SU-DHL-6 (cell line): ENCODE results near the gene GALNT17.

Source experiments
- H2AFZ ChIP-seq: fragments of 200-600 bp; sonication (generic); 2 replicates; pipeline ENCODE4 v1.6.1; 2014; ENCODE audit warnings: low read depth, mild to moderate bottlenecking, moderate library complexity, mixed read lengths, antibody characterized with exemption, low read length; ENCODE audit not compliant: severe bottlenecking
- H3F3A ChIP-seq: fragments of 200-600 bp; shearing (Covaris generic); 2 replicates; pipeline ENCODE4 v1.6.0; 2016; ENCODE audit warnings: antibody characterized with exemption, mild to moderate bottlenecking; ENCODE audit not compliant: insufficient read depth
- H3K27ac ChIP-seq: fragments of 200-600 bp; sonication (generic); 2 replicates; pipeline ENCODE4 v1.5.1; 2016; ENCODE audit warnings: low read depth, mild to moderate bottlenecking, low read length, moderate library complexity, mixed read lengths
- H3K27me3 ChIP-seq: fragments of 200-600 bp; sonication (generic), shearing (Covaris generic); 2 replicates; pipeline ENCODE4 v1.6.0; 2014; ENCODE audit warnings: mild to moderate bottlenecking, low read length
- H3K36me3 ChIP-seq: fragments of 200-600 bp; sonication (generic); 2 replicates; pipeline ENCODE4 v1.6.1; 2014; ENCODE audit warnings: mild to moderate bottlenecking, low read length, mixed read lengths
- H3K4me2 ChIP-seq: fragments of 300-600, 200-600 bp; shearing (Covaris generic), sonication (generic); 2 replicates; pipeline ENCODE4 v1.6.0; 2014; ENCODE audit warnings: low read length, low read depth, mild to moderate bottlenecking; ENCODE audit not compliant: poor library complexity, severe bottlenecking
- H3K4me3 ChIP-seq: fragments of 200-600 bp; sonication (generic); 2 replicates; pipeline ENCODE4 v1.5.1; 2014; ENCODE audit warnings: antibody characterized with exemption, low read length, mild to moderate bottlenecking, mixed read lengths; ENCODE audit not compliant: insufficient read depth, poor library complexity, severe bottlenecking
- H3K79me2 ChIP-seq: fragments of 200-600 bp; sonication (generic); 2 replicates; pipeline ENCODE4 v1.6.1; 2014; ENCODE audit warnings: mild to moderate bottlenecking, low read length, moderate library complexity; ENCODE audit not compliant: insufficient read depth
- H3K9ac ChIP-seq: fragments of 200-600 bp; sonication (generic); 2 replicates; pipeline ENCODE4 v1.7.0; 2014; ENCODE audit warnings: mild to moderate bottlenecking, low read length
- H3K9me2 ChIP-seq: fragments of 200-600 bp; sonication (generic); replicated peaks from 2 replicates; pipeline ENCODE4 v1.6.1; 2014; ENCODE audit warnings: low read length; ENCODE audit not compliant: insufficient read depth
- H3K9me3 ChIP-seq: fragments of 200-600 bp; sonication (generic); 2 replicates; pipeline ENCODE4 v1.6.1; 2014; ENCODE audit warnings: low read length, mixed read lengths; ENCODE audit not compliant: insufficient read depth
- H4K20me1 ChIP-seq: fragments of 200-600 bp; sonication (generic); 2 replicates; pipeline ENCODE4 v1.6.1; 2014; ENCODE audit warnings: low read depth, mild to moderate bottlenecking, antibody characterized with exemption, low read length, moderate library complexity, mixed read lengths
- CTCF ChIP-seq: fragments of 200-600 bp; sonication (generic); IDR thresholded peaks from one replicate; pipeline ENCODE4 v1.5.1; 2017; ENCODE audit warnings: antibody characterized with exemption, mild to moderate bottlenecking, low read length, moderate library complexity; ENCODE audit not compliant: insufficient read depth, poor library complexity, severe bottlenecking
- EZH2phosphoT487 ChIP-seq: fragments of 200-600 bp; sonication (generic), shearing (Covaris generic); conservative IDR thresholded peaks from 2 replicates; pipeline ENCODE4 v1.6.1; 2018; ENCODE audit warnings: mild to moderate bottlenecking, antibody characterized with exemption, low read length, moderate library complexity, mixed read lengths

The GALNT17 gene

DNA sequence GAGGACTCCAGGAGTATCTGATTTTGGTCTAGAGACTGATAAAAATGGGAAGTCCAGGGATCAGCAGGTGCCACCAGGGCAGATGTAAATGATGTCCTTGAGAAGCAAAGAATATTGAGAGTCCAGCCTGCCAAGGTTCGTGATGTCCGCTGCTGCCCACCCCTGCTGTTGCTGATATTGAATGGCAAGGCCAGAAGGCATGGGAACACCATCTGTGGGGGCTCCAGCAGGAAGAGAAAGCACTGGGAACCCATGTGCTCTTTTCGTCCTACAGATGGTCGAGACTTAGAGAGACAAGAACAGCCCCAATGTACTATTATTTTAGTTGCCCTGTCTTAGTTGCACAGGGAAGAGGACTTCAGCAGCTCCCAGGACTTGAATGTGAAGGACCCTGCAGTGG, 363.9 kb downstream of the GALNT17 start:
- Histone ChIP-seq H3K9ac (no peak overlapping the region), H3K9me3 (no peaks in the 10 kb centered on the region), H3K79me2 (no peaks in the 10 kb centered on the region), H3K4me3 (no peak overlapping the region), H3K9me2 (no peaks in the 10 kb centered on the region), H3K27ac (no peak overlapping the region), H3K27me3 (no peaks in the 10 kb centered on the region), H2AFZ (no peak overlapping the region), H3K36me3 (no peaks in the 10 kb centered on the region), H3F3A (no peaks in the 10 kb centered on the region), H3K4me2 (no peak overlapping the region), H4K20me1 (no peaks in the 10 kb centered on the region)
- TF ChIP-seq CTCF (no peak), EZH2phosphoT487 (no peak)

- H4K20me1 ChIP-seq = no peaks in the 10 kb centered on the region
- no peaks in the 10 kb centered on the region for H3K27me3 ChIP-seq
- no peak for TF ChIP-seq EZH2phosphoT487
- TF ChIP-seq CTCF = no peak
- H3K9me2 ChIP-seq = no peaks in the 10 kb centered on the region
- no peak overlapping the region for H3K4me2 ChIP-seq
- no peaks in the 10 kb centered on the region for H3F3A ChIP-seq
- H3K4me3 ChIP-seq = no peak overlapping the region
- no peak overlapping the region for H3K9ac ChIP-seq
- H3K36me3 ChIP-seq = no peaks in the 10 kb centered on the region
- no peaks in the 10 kb centered on the region for H3K9me3 ChIP-seq
- no peak overlapping the region for H2AFZ ChIP-seq
- no peak overlapping the region for H3K27ac ChIP-seq
- no peaks in the 10 kb centered on the region for H3K79me2 ChIP-seq
These were observed 365.5 kb downstream of the GALNT17 start for GRCh38 chr7:71497256-71497946.

GRCh38 chr7:71498381-71498780, 366.4 kb downstream of the GALNT17 start:
- no peaks in the 10 kb centered on the region for H3K79me2 ChIP-seq
- no peaks in the 10 kb centered on the region for H3K36me3 ChIP-seq
- no peaks in the 10 kb centered on the region for H3K9me3 ChIP-seq
- no peaks in the 10 kb centered on the region for H3K27me3 ChIP-seq
- H3K9ac ChIP-seq = no peak overlapping the region
- no peaks in the 10 kb centered on the region for H4K20me1 ChIP-seq
- 0 out of 2 replicates have a peak, but pooled peaks cover under 1% of the 10 kb centered on the region for H3K9me2 ChIP-seq
- H3K4me3 ChIP-seq = no peak overlapping the region
- TF ChIP-seq EZH2phosphoT487 = no peak
- no peak for TF ChIP-seq CTCF
- no peak overlapping the region for H3K27ac ChIP-seq
- H3K4me2 ChIP-seq = no peak overlapping the region
- no peaks in the 10 kb centered on the region for H3F3A ChIP-seq
- no peak overlapping the region for H2AFZ ChIP-seq
